Thymus (tissue), 11 donors: ENCODE results near the gene NOC2L. TPM values are rescaled to one million over a fixed set of nuclear protein-coding genes. Genes with fewer than 3 reads are reported as not detected.

ENCODE experiments used
- DNase-seq, 9 donors: peaks; one replicate each; pipeline ENCODE4 v3.0.0-alpha.2; 2013; ENCODE audit warnings: low spot score in 9 of 9, low read depth in 6 of 9, missing footprints in 1 of 9
- H3K27ac ChIP-seq, 2 donors: one replicate each; pipeline ENCODE4 v1.5.1; 2013; ENCODE audit warnings: control low read depth in 1 of 2, low read depth in 1 of 2, low read length in 1 of 2, mild to moderate bottlenecking in 1 of 2, moderate library complexity in 1 of 2
- H3K27me3 ChIP-seq, 2 donors: one replicate each; pipeline ENCODE4 v1.5.1; 2013; ENCODE audit warnings: low read length in 1 of 2; ENCODE audit not compliant: control insufficient read depth in 2 of 2, insufficient read depth in 1 of 2
- H3K36me3 ChIP-seq, 2 donors: one replicate each; pipeline ENCODE4 v1.5.1; 2013; ENCODE audit warnings: low read length in 1 of 2, mild to moderate bottlenecking in 1 of 2, moderate library complexity in 1 of 2; ENCODE audit not compliant: control insufficient read depth in 2 of 2, insufficient read depth in 2 of 2
- H3K4me1 ChIP-seq, 2 donors: one replicate each; pipeline ENCODE4 v1.5.1; 2013; ENCODE audit warnings: low read length in 2 of 2; ENCODE audit not compliant: control insufficient read depth in 2 of 2, insufficient read depth in 2 of 2
- H3K4me3 ChIP-seq, 2 donors: one replicate each; pipeline ENCODE4 v1.5.1; 2013; ENCODE audit warnings: low read length in 2 of 2, control low read depth in 1 of 2, mild to moderate bottlenecking in 1 of 2
- H3K9me3 ChIP-seq, 2 donors: one replicate each; pipeline ENCODE4 v1.5.1; 2013; ENCODE audit warnings: low read length in 1 of 2, mild to moderate bottlenecking in 1 of 2; ENCODE audit not compliant: control insufficient read depth in 2 of 2, insufficient read depth in 1 of 2
- WGBS: extraction: QIAGEN DNeasy Blood & Tissue Kit; methylation state at CpG from one replicate; pipeline ENCODE4 v1.1.7; 2013; 5-methylcytosine and 5-hydroxymethylcytosine counted together
- polyA plus RNA-seq: library from polyadenylated mRNA; stranded (reverse); fragments of 200-250 nt; gene quantifications from one replicate; pipeline ENCODE4 v1.2.3, GENCODE V29; 2013
- total RNA-seq: library from RNA; stranded (reverse); fragments of 120-200 nt; gene quantifications from one replicate; pipeline ENCODE4 v1.2.4, GENCODE V29; 2013
- donor health status: healthy.

NOC2L gene
- total and polyA plus RNA-seq, 2 donors: 45.5 to 74.3 TPM

- Histone ChIP-seq H3K4me3 (peak overlapping the region in 1 of 2 donors; percentile 92), H3K4me1 (peaks cover 16 to 17% of the 10 kb centered on the region in 2 donors), H3K9me3 (no peaks in the 10 kb centered on the region), H3K27me3 (peaks cover 9 to 26% of the 10 kb centered on the region in 2 donors), H3K36me3 (peaks cover 8 to 22% of the 10 kb centered on the region in 2 donors), H3K27ac (no peak overlapping the region)
- no peak for DNase-seq
- 42% methylated on average over 56 of the region's 56 CpGs for WGBS
Measured at GRCh38 chr1:961132-961669, 2.1 kb upstream of the NOC2L start.

- H3K27ac ChIP-seq: no peak within 1 kb of the TSS
- H3K36me3 ChIP-seq: peaks cover 15 to 25% of the 10 kb centered on the region in 2 donors
- peaks cover 5 to 20% of the 10 kb centered on the region in 2 donors for H3K27me3 ChIP-seq
- H3K4me3 ChIP-seq: peak within 1 kb of the TSS; percentile 52 to 92
- peaks cover 13 to 17% of the 10 kb centered on the region in 2 donors for H3K4me1 ChIP-seq
- WGBS: 1% methylated on average over 109 of the region's 109 CpGs
- peak in 8 of 9 donors; percentile 42 to 86 (median 66) for DNase-seq
- no peaks in the 10 kb centered on the region for H3K9me3 ChIP-seq
Measured at GRCh38 chr1:960363-961131, 1.5 kb upstream of the NOC2L start, which contains the start of gene KLHL17. Gene KLHL17, plus strand, starts transcription at chr1:960584. Its CDS starts 110 bp downstream, at chr1:960694.

- 32% methylated on average over 57 of the region's 57 CpGs for WGBS
- H3K27ac ChIP-seq: no peak overlapping the region
- peak in 1 of 9 donors; percentile 25 for DNase-seq
- peaks cover 5 to 15% of the 10 kb centered on the region in 2 donors for H3K27me3 ChIP-seq
- peak overlapping the region; percentile 52 to 92 for H3K4me3 ChIP-seq
- peaks cover 13 to 17% of the 10 kb centered on the region in 2 donors for H3K4me1 ChIP-seq
- peaks cover 22 to 32% of the 10 kb centered on the region in 2 donors for H3K36me3 ChIP-seq
- no peaks in the 10 kb centered on the region for H3K9me3 ChIP-seq
Measured at GRCh38 chr1:959731-960362, 791 bp upstream of the NOC2L start.

GRCh38 chr1:956636-957035 lies 2.4 kb downstream of the NOC2L start:
- peaks cover 5 to 15% of the 10 kb centered on the region in 2 donors for H3K27me3 ChIP-seq
- peaks cover 42 to 46% of the 10 kb centered on the region in 2 donors for H3K36me3 ChIP-seq
- DNase-seq: no peak
- H3K4me3 ChIP-seq: no peak overlapping the region
- WGBS: 93% methylated on average over 11 of the region's 11 CpGs
- peaks cover 13 to 17% of the 10 kb centered on the region in 2 donors for H3K4me1 ChIP-seq
- no peaks in the 10 kb centered on the region for H3K9me3 ChIP-seq
- no peak overlapping the region for H3K27ac ChIP-seq

GRCh38 chr1:955474-955873 lies 3.6 kb downstream of the NOC2L start:
- 66% methylated on average over 6 of the region's 6 CpGs for WGBS

GRCh38 chr1:954927-955326 lies 4.1 kb downstream of the NOC2L start:
- no peak for DNase-seq
- Histone ChIP-seq H3K27me3 (peaks cover 5 to 6% of the 10 kb centered on the region in 2 donors), H3K36me3 (peaks cover 58 to 60% of the 10 kb centered on the region in 2 donors), H3K27ac (no peak overlapping the region), H3K4me3 (no peak overlapping the region), H3K9me3 (no peaks in the 10 kb centered on the region), H3K4me1 (peaks cover 6 to 9% of the 10 kb centered on the region in 2 donors)
- 97% methylated on average over 13 of the region's 13 CpGs for WGBS

More at GRCh38 chr1:955474-955873, 3.6 kb downstream of the NOC2L start:
- DNase-seq: no peak
- peaks cover 53 to 55% of the 10 kb centered on the region in 2 donors for H3K36me3 ChIP-seq
- no peaks in the 10 kb centered on the region for H3K9me3 ChIP-seq
- H3K4me3 ChIP-seq: no peak overlapping the region
- H3K4me1 ChIP-seq: peaks cover 6 to 12% of the 10 kb centered on the region in 2 donors
- H3K27ac ChIP-seq: no peak overlapping the region
- peaks cover 5 to 10% of the 10 kb centered on the region in 2 donors for H3K27me3 ChIP-seq

GRCh38 chr1:953524-954320 lies 5.3 kb downstream of the NOC2L start:
- Histone ChIP-seq H3K27me3 (no peaks in the 10 kb centered on the region), H3K4me3 (no peak overlapping the region), H3K4me1 (peaks cover 6 to 7% of the 10 kb centered on the region in 2 donors), H3K9me3 (no peaks in the 10 kb centered on the region), H3K36me3 (peaks cover 70 to 72% of the 10 kb centered on the region in 2 donors), H3K27ac (no peak overlapping the region)
- DNase-seq: no peak
- WGBS: 94% methylated on average over 32 of the region's 32 CpGs

GRCh38 chr1:952603-953002 lies 6.5 kb downstream of the NOC2L start:
- Histone ChIP-seq H3K27ac (no peak overlapping the region), H3K36me3 (peaks cover 82% of the 10 kb centered on the region in 2 donors), H3K4me3 (no peak overlapping the region), H3K4me1 (peaks cover under 1 to 3% of the 10 kb centered on the region in 2 donors), H3K27me3 (no peaks in the 10 kb centered on the region), H3K9me3 (no peaks in the 10 kb centered on the region)
- DNase-seq: no peak
- WGBS: 88% methylated on average over 7 of the region's 7 CpGs
